Bronchial epithelial cell (primary cell): ENCODE data around the gene MUSTN1. TPM values are rescaled to one million over a fixed set of nuclear protein-coding genes. Genes with fewer than 3 reads are reported as not detected.

Experiments
- DNase-seq: peaks from one replicate; pipeline ENCODE4 v3.0.0-alpha.2; 2010; ENCODE audit warnings: low read depth
- FAIRE-seq: peaks from 2 replicates; lab custom pipeline; 2011; peaks lifted over from hg19 to GRCh38; lab: Jason Lieb, UNC
- H3K27me3 ChIP-seq: 2 replicates; pipeline ENCODE4 v1.5.1; 2011; ENCODE audit warnings: low read length; ENCODE audit not compliant: control insufficient read depth, insufficient read depth
- H3K36me3 ChIP-seq: 2 replicates; pipeline ENCODE4 v1.5.1; 2011; ENCODE audit warnings: low read length; ENCODE audit not compliant: control insufficient read depth, insufficient read depth
- H3K4me3 ChIP-seq: 2 replicates; pipeline ENCODE4 v1.5.1; 2011; ENCODE audit warnings: mild to moderate bottlenecking, low read depth, low read length, control low read depth
- CTCF ChIP-seq: IDR thresholded peaks from 2 replicates; pipeline ENCODE4 v1.5.1; 2011; ENCODE audit warnings: mild to moderate bottlenecking, moderate library complexity, low read length, control low read depth, inconsistent platforms; ENCODE audit not compliant: insufficient read depth, severe bottlenecking
- total RNA-seq: library from RNA; depleted of rRNA; stranded (reverse); fragments of >200 nt; gene quantifications from 2 replicates; pipeline ENCODE4 v1.2.1, GENCODE V29; 2014

MUSTN1 gene
- total RNA-seq, 1 donor from 2014 or later, result not detected

- DNase-seq, result no peak
- TF ChIP-seq CTCF, result no peak
- no peak for FAIRE-seq
Measured at GRCh38 chr3:52872245-52872644, 37.4 kb upstream of the MUSTN1 start.

GRCh38 chr3:52871761-52872160 is 36.9 kb upstream of the MUSTN1 start:
- no peak for FAIRE-seq
- no peaks in the 10 kb centered on the region for H3K27me3 ChIP-seq
- TF ChIP-seq CTCF, result no peak
- DNase-seq, result no peak
- no peaks in the 10 kb centered on the region for H3K36me3 ChIP-seq
- no peak overlapping the region for H3K4me3 ChIP-seq

More at GRCh38 chr3:52872245-52872644, 37.4 kb upstream of the MUSTN1 start:
- Histone ChIP-seq H3K36me3 (no peaks in the 10 kb centered on the region), H3K27me3 (no peaks in the 10 kb centered on the region), H3K4me3 (no peak overlapping the region)

GRCh38 chr3:52870471-52870870 is 35.7 kb upstream of the MUSTN1 start:
- Histone ChIP-seq H3K36me3 (no peaks in the 10 kb centered on the region), H3K4me3 (no peak overlapping the region), H3K27me3 (no peaks in the 10 kb centered on the region)
- DNase-seq (no peak), FAIRE-seq (no peak)
- TF ChIP-seq CTCF, result no peak

GRCh38 chr3:52866427-52866826 is 31.6 kb upstream of the MUSTN1 start:
- no peaks in the 10 kb centered on the region for H3K27me3 ChIP-seq
- no peaks in the 10 kb centered on the region for H3K36me3 ChIP-seq
- no peak for DNase-seq
- no peak for TF ChIP-seq CTCF
- no peak overlapping the region for H3K4me3 ChIP-seq
- no peak for FAIRE-seq

DNA sequence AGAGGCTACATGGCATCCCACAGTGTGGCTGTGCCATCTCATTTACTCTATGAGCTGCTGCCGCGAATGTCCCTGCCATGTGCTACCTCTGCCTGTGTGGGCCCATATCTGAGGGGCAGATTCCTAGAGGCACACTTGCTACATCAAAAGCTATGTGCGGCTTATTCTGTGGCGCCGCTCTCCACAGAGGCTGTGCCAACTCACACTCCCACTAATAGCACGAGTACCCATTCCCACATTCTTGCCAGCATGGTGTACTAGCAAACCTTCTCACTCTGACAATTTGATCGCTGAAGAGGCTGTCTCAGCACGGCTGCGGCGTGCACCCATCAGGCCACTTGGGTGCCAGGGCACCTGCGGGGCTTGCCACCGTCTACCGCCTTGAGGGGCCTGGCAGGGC is 31.2 kb upstream of the MUSTN1 start:
- peak; percentile 60 for FAIRE-seq
- H3K36me3 ChIP-seq, result no peaks in the 10 kb centered on the region
- DNase-seq, result no peak

More for the DNA sequence above, 31.2 kb upstream of the MUSTN1 start:
- no peak for TF ChIP-seq CTCF
- H3K27me3 ChIP-seq, result no peaks in the 10 kb centered on the region
- no peak overlapping the region for H3K4me3 ChIP-seq
